Bladder microvascular endothelial cell (primary cell): ENCODE data around the gene ADIRF. TPM values are rescaled to one million over a fixed set of nuclear protein-coding genes. Genes with fewer than 3 reads are reported as not detected.

ENCODE experiments used
- total RNA-seq: library from RNA; depleted of rRNA; stranded (reverse); fragments of >200 nt; gene quantifications from 2 replicates; pipeline ENCODE4 v1.2.3, GENCODE V29; 2014

The ADIRF gene
- total RNA-seq = 16.2 and 28.5 TPM in 2 replicates

DNA sequence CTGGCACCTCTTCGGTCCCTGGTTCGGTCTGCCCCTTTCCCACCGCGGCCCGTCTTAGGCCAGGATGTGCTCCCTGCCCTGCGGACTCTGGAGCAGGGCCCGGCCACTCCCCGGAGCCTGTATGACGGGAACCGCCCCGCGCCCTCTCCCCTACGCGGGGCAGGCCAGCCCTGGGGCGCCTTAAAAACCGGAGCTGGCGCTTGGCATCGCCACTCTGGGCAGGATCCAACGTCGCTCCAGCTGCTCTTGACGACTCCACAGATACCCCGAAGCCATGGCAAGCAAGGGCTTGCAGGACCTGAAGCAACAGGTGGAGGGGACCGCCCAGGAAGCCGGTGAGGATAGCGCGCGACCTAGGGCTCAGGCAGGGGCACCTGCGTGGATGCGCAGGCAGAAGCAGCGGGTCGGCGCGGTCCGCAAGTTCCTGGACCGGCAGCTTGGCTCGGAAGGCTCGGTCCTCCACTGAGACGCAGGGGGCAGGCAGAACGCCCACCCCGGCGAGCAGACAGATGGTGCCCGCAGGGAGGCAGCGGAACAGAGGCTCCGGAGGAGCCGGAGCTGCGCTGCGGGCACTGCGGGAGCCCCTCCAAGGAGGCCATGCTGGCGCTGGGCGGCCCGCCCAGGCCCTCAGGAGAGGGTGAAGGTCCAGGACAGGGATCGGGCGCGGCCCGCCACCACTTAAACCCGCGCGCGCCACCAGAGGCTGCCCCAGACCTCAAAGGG is at the start of gene ADIRF:
Gene ADIRF (plus strand): TSS at position 212 of the 723 bp plus-strand sequence. CDS start 63 bp downstream, at position 275.

DNA sequence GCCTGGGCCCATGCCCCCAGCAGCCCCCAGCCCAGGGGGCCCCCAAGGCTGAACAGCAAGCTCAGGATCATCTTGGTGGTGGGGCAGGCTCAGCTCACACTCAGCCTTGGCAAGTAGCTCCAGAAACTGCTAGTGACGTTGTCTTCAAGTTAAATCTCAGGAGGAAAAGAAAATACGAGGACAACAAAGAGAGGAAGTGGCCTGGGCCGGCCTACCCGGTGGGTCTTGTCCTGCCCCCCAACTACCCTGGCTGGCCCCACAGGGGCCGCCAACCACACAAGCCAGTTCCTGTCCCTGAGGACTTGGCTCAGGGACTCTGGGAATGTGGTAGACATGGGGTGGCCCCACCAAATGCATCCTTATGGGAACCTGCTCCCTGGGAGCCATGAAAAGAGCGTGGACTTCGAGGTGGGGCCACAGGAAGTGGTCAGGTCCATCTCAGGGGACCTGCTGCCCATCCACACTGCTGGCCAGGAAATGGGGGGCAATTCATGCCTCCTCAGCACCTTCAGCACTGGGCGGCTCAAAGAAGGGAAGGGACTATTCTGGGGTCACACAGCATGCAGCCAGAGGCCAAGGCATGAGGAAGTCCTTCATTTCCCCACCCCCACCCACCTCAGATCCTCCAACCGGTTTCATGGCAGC is 10.7 kb upstream of the ADIRF start, which contains the start of gene MMRN2:
Gene MMRN2 (minus strand): TSS at position 145 of the 645 bp plus-strand sequence. CDS start 74 bp downstream, at position 71.

DNA sequence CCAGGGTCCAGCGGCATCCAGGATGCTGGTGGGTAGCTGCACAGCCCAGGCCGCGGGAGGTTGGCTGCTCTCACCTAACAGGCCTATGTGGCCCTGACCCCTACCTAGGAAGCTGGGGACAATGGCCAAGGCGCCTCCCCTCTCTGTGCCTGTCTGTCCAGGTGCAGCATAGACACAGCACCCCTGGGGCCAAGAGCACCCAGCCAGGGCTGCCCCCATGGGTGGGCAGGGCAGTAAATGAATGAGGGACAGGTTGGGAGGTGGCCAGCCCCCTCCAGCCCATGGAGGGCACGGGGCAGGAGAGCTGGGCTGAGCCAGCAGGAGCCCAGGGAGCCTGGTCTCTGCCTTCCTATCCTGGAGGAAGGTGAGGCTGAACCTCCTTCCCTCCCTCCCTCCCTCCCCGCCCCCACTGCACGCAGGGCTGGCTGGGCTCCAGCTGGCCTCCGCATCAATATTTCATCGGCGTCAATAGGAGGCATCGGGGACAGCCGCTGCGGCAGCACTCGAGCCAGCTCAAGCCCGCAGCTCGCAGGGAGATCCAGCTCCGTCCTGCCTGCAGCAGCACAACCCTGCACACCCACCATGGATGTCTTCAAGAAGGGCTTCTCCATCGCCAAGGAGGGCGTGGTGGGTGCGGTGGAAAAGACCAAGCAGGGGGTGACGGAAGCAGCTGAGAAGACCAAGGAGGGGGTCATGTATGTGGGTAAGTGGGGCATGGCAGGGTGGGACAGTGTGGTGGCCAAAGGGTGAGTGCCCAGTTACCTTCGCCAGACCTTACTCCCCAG is 10.0 kb upstream of the ADIRF start, which contains the start of gene SNCG:
Gene SNCG (plus strand): TSS at position 484 of the 785 bp plus-strand sequence. CDS start 99 bp downstream, at position 583.

DNA sequence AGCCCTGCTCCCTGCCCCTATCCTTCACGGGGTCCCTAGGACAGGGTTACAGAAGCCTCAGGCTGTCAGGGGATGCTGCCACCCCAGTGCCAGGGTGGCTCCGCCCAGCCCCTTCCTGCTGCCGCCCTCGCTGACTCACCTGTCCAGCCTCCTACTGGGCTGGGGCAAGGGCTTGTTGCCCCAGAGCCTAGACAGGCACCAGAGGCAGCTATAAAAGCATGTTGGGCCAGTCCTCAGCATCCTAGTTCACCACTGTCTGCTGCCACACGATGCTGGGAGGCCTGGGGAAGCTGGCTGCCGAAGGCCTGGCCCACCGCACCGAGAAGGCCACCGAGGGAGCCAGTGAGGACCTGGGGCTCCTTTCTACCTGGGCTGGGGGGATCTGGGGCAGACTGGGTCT is 51.8 kb downstream of the ADIRF start, which contains the start of gene FAM25A:
Gene FAM25A (plus strand): TSS at position 239 of the 400 bp plus-strand sequence. CDS start 31 bp downstream, at position 270.

Other genes with a start within 250 kb of the ADIRF start
- gene BMPR1A, start 211.9 kb upstream of the ADIRF start, total RNA-seq = 0.16 and 0.19 TPM in 2 replicates
- gene MMRN2, start 10.9 kb upstream of the ADIRF start, total RNA-seq = 203 and 292 TPM in 2 replicates
- 111 and 131 TPM in 2 replicates for gene SNCG, start 9.9 kb upstream of the ADIRF start, total RNA-seq
- gene FAM25A, start 51.8 kb downstream of the ADIRF start, total RNA-seq = not detected in 2 replicates
- gene GLUD1, start 126.4 kb downstream of the ADIRF start, total RNA-seq = 150 and 181 TPM in 2 replicates
- gene SHLD2, start 126.7 kb downstream of the ADIRF start, total RNA-seq = 16.4 and 22.8 TPM in 2 replicates